DND-41 (cell line): Measurements from ENCODE around the gene SLC35C1.

ENCODE experiments used
- ATAC-seq: fragments of 200-7000 bp; cut with Tn5 transposase; 3 replicates; pipeline ENCODE4 v1.9.1; 2021; ENCODE audit warnings: low read depth; ENCODE audit not compliant: insufficient read depth
- DNase-seq: peaks from one replicate; pipeline ENCODE4 v3.0.0-alpha.2; 2020
- H2AFZ ChIP-seq: 2 replicates; pipeline ENCODE4 v1.6.0; 2012; ENCODE audit warnings: low read depth, low read length
- H3K27ac ChIP-seq: 2 replicates; pipeline ENCODE4 v1.5.1; 2012; ENCODE audit warnings: low read length, inconsistent platforms
- H3K27me3 ChIP-seq: fragments of 200-600 bp; sonication (generic); 2 replicates; pipeline ENCODE4 v1.6.0; 2012; ENCODE audit warnings: low read length, mild to moderate bottlenecking, inconsistent platforms; ENCODE audit not compliant: insufficient read depth, poor library complexity
- H3K36me3 ChIP-seq: 2 replicates; pipeline ENCODE4 v1.5.1; 2012; ENCODE audit warnings: low read length, inconsistent platforms; ENCODE audit not compliant: insufficient read depth
- H3K4me1 ChIP-seq: 2 replicates; pipeline ENCODE4 v1.5.1; 2012; ENCODE audit warnings: mild to moderate bottlenecking, low read length; ENCODE audit not compliant: insufficient read depth
- H3K4me2 ChIP-seq: 2 replicates; pipeline ENCODE4 v1.6.0; 2012; ENCODE audit warnings: mild to moderate bottlenecking, moderate library complexity, low read length, inconsistent platforms; ENCODE audit not compliant: insufficient read depth
- H3K4me3 ChIP-seq, 2 experiments: fragments of 200-600 bp in 1 of 2; shearing (Covaris generic) in 1 of 2; 2 replicates each; pipeline ENCODE4 v1.5.1; 2012 to 2016; ENCODE audit warnings: inconsistent platforms in 2 of 2, low read length in 2 of 2, mild to moderate bottlenecking in 2 of 2, low read depth in 1 of 2, moderate library complexity in 1 of 2
- H3K79me2 ChIP-seq: 2 replicates; pipeline ENCODE4 v1.6.0; 2012; ENCODE audit warnings: low read length, inconsistent platforms; ENCODE audit not compliant: insufficient read depth
- H3K9ac ChIP-seq: 2 replicates; pipeline ENCODE4 v1.6.0; 2012; ENCODE audit warnings: low read depth, mild to moderate bottlenecking, inconsistent platforms, low read length, moderate library complexity
- H3K9me3 ChIP-seq: 2 replicates; pipeline ENCODE4 v1.5.1; 2012; ENCODE audit warnings: low read length, moderate library complexity, mild to moderate bottlenecking, inconsistent platforms; ENCODE audit not compliant: insufficient read depth, severe bottlenecking
- H4K20me1 ChIP-seq: 2 replicates; pipeline ENCODE4 v1.6.0; 2012; ENCODE audit warnings: low read length; ENCODE audit not compliant: insufficient read depth
- EZH2 ChIP-seq: IDR thresholded peaks from 3 replicates; pipeline ENCODE4 v1.6.1; 2012; ENCODE audit warnings: borderline replicate concordance, low read depth, mild to moderate bottlenecking, moderate library complexity, low read length, inconsistent platforms; ENCODE audit not compliant: severe bottlenecking
- TF ChIP-seq, protein P1 (sequence below): IDR thresholded peaks from 2 replicates; pipeline ENCODE4 v1.5.1; 2012; ENCODE audit warnings: borderline replicate concordance, low read length, moderate library complexity, mild to moderate bottlenecking; ENCODE audit not compliant: poor library complexity, severe bottlenecking; ENCODE audit errors: extremely low read depth

Gene SLC35C1

GRCh38 chr11:45757672-45758071 is 47.3 kb upstream of the SLC35C1 start:
- no peaks in the 10 kb centered on the region for H3K79me2 ChIP-seq
- H2AFZ ChIP-seq, result no peak overlapping the region
- no peaks in the 10 kb centered on the region for H3K27me3 ChIP-seq
- H3K27ac ChIP-seq, result no peak overlapping the region
- no peak overlapping the region for H3K4me3 ChIP-seq
- no peak for DNase-seq
- no peaks in the 10 kb centered on the region for H4K20me1 ChIP-seq
- TF ChIP-seq EZH2, result no peak
- TF ChIP-seq, protein P1, sequence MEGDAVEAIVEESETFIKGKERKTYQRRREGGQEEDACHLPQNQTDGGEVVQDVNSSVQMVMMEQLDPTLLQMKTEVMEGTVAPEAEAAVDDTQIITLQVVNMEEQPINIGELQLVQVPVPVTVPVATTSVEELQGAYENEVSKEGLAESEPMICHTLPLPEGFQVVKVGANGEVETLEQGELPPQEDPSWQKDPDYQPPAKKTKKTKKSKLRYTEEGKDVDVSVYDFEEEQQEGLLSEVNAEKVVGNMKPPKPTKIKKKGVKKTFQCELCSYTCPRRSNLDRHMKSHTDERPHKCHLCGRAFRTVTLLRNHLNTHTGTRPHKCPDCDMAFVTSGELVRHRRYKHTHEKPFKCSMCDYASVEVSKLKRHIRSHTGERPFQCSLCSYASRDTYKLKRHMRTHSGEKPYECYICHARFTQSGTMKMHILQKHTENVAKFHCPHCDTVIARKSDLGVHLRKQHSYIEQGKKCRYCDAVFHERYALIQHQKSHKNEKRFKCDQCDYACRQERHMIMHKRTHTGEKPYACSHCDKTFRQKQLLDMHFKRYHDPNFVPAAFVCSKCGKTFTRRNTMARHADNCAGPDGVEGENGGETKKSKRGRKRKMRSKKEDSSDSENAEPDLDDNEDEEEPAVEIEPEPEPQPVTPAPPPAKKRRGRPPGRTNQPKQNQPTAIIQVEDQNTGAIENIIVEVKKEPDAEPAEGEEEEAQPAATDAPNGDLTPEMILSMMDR, result no peak
- H3K4me1 ChIP-seq, result no peaks in the 10 kb centered on the region
- no peak overlapping the region for H3K9ac ChIP-seq
- ATAC-seq, result no peak
- H3K4me2 ChIP-seq, result no peak overlapping the region
- H3K9me3 ChIP-seq, result no peaks in the 10 kb centered on the region
- no peaks in the 10 kb centered on the region for H3K36me3 ChIP-seq

DNA sequence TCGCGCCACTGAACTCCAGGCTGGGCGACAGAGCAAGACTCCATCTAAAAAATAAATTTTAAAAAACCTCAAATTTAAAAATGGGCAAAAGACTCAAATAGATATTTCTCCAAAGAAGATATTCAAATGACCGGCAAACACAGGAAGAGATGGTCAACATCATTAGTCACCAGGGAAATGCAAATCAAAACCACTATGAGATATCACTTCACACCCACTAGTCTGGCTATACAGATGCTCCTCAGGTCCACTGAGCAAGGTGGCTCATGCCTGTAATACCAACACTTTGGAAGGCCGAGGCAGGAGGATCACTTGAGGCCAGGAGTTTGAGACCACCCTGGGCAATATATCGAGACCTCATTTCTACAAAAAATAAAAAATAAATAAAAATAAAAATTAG is 43.3 kb upstream of the SLC35C1 start:
- DNase-seq (no peak), ATAC-seq (no peak)
- no peak overlapping the region for H3K4me3 ChIP-seq
- no peaks in the 10 kb centered on the region for H4K20me1 ChIP-seq
- TF ChIP-seq EZH2, result no peak
- no peak overlapping the region for H3K27ac ChIP-seq
- no peak overlapping the region for H3K9ac ChIP-seq
- H2AFZ ChIP-seq, result no peak overlapping the region
- H3K36me3 ChIP-seq, result no peaks in the 10 kb centered on the region
- H3K4me1 ChIP-seq, result no peaks in the 10 kb centered on the region
- H3K9me3 ChIP-seq, result no peaks in the 10 kb centered on the region
- no peaks in the 10 kb centered on the region for H3K27me3 ChIP-seq
- H3K79me2 ChIP-seq, result no peaks in the 10 kb centered on the region
- H3K4me2 ChIP-seq, result no peak overlapping the region

DNA sequence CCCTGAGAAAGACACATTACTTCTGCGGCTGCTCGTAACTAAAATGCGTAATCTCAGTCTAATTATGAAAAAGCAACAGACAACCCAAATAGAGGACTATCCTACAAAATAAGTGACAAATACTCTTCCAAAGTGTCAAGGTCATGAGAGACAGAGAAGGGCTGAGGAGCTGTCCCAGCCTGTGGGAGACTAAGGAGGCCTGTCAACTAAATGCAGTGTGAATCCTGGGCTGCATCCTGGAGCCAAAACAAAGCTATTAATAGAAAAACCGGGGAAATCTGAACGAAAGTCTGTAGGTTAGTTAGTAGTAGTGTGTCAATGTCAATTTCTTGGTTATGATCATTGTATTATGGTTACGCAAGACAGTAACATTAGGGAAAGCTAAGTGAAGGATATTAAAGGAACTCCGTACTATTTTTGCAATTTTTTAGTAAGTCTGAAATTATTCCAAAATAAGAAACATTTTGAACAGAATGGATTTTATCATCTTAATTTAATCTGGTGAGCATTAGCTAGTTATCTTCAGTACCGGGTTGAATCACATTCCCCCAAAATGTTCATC is 39.8 kb upstream of the SLC35C1 start:
- Histone ChIP-seq H3K4me3 (no peak overlapping the region), H3K4me1 (no peaks in the 10 kb centered on the region), H4K20me1 (no peaks in the 10 kb centered on the region), H3K36me3 (no peaks in the 10 kb centered on the region), H3K9me3 (no peaks in the 10 kb centered on the region), H2AFZ (no peak overlapping the region), H3K27me3 (no peaks in the 10 kb centered on the region), H3K79me2 (no peaks in the 10 kb centered on the region), H3K4me2 (no peak overlapping the region), H3K9ac (no peak overlapping the region), H3K27ac (no peak overlapping the region)
- no peak for DNase-seq
- no peak for TF ChIP-seq EZH2
- TF ChIP-seq, protein P1, result no peak
- no peak for ATAC-seq

DNA sequence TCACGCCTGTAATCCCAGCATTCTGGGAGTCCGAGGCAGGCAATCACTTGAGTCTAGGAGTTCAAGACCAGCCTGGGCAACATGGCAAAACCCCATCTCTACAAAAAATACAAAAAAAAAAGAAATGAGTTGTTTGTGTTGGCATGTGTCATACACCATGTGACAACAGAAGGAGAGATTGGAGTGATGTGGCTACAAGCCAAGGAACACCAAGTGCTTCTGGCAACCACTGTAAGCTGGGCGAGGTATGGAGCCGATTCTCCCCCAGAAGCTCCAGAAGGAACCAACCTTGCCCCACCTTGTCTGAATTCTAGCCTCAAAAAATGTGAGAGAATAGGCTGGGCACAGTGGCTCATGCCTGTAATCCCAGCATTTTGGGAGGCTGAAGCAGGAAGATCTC is 39.1 kb upstream of the SLC35C1 start:
- H3K9ac ChIP-seq, result no peak overlapping the region
- H4K20me1 ChIP-seq, result no peaks in the 10 kb centered on the region
- no peaks in the 10 kb centered on the region for H3K36me3 ChIP-seq
- H3K9me3 ChIP-seq, result no peaks in the 10 kb centered on the region
- H3K27me3 ChIP-seq, result no peaks in the 10 kb centered on the region
- peaks cover 3% of the 10 kb centered on the region for H3K4me1 ChIP-seq
- no peaks in the 10 kb centered on the region for H3K79me2 ChIP-seq
- no peak for TF ChIP-seq EZH2
- TF ChIP-seq, protein P1, result no peak
- DNase-seq (no peak), ATAC-seq (no peak)
- H3K4me2 ChIP-seq, result no peak overlapping the region
- H2AFZ ChIP-seq, result no peak overlapping the region
- H3K27ac ChIP-seq, result no peak overlapping the region
- no peak overlapping the region for H3K4me3 ChIP-seq
